NB4 (cell line): Measurements from ENCODE around the gene ATP5F1E.

Source experiments
- DNase-seq: peaks from one replicate; pipeline ENCODE4 v3.0.0; 2010; ENCODE audit warnings: low read depth
- H3K4me3 ChIP-seq: one replicate; pipeline ENCODE4 v1.5.1; 2011; ENCODE audit warnings: mild to moderate bottlenecking, low read depth, low read length, moderate library complexity
- MYC ChIP-seq: IDR thresholded peaks from 2 replicates; pipeline ENCODE4 v1.6.1; 2011; ENCODE audit warnings: low read depth, low read length
- POLR2A ChIP-seq: IDR thresholded peaks from 2 replicates; pipeline ENCODE4 v1.6.1; 2011; ENCODE audit warnings: mild to moderate bottlenecking; ENCODE audit not compliant: insufficient read length; ENCODE audit errors: extremely low read depth
- TF ChIP-seq, protein P1 (sequence below): IDR thresholded peaks from 2 replicates; pipeline ENCODE4 v1.6.1; 2011; ENCODE audit warnings: low read depth, low read length
- TF ChIP-seq, protein P2 (sequence below): IDR thresholded peaks from one replicate; pipeline ENCODE4 v1.5.1; 2012; ENCODE audit warnings: low read depth, low read length

The ATP5F1E gene

DNA sequence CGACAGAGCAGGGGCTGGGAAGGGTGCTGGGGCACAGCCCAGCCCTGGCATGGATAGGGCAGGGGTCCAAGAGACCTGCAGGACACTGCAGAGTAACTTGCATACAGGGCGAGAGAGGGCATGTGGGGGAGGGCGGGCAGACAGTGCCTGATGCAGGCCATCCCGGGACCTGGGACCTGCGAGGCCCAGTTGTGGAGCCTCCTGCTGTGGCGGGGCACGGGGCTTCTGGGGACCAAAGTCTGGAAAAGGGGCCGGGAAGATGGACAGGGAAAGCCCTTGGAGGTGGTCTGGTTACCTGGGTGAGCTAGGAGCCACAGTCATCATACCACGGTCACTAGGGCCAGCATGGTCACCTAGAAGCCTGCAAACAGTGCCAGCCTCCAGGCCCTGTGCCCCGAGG, 13.3 kb downstream of the ATP5F1E start:
- TF ChIP-seq POLR2A: no peak
- no peak overlapping the region for H3K4me3 ChIP-seq
- DNase-seq: no peak

DNA sequence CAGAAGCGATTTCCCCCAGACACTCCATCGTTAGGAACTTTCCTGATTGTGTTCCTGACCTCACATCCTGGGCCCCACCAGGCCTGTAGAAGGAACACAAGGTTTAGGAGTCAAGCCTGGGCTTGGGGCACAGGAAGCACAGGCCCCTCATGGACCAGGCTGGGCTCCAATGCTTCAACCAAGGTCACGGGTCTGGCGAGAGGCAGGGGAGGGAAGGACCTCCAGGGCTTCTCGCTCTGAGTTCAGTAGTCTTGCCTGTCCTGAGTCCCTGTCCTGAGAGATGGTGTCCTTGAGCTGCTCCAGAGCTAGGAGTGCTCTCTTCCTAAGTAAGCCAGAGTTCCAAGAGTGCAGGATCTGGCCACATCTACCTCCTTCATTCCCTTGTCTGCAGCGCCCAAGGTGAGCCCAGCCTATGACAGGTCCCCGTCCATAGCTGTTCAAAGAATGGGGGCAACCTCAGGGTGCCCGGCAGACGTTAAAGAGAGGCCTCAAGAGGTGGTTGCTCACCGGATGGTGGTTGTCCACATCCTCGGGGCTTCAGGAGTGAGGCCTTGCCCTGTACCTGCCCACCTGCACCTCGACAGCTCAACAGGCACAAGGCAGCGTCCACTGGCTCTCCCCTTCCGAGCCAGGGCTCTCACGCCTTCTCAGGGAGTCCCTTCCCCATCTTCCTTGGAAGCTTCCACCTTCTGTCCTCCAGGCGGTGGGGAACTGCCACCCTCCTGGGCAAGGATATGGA, 14.5 kb downstream of the ATP5F1E start:
- TF ChIP-seq, protein P1, sequence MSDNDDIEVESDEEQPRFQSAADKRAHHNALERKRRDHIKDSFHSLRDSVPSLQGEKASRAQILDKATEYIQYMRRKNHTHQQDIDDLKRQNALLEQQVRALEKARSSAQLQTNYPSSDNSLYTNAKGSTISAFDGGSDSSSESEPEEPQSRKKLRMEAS: no peak
- no peak for TF ChIP-seq POLR2A
- TF ChIP-seq, protein P2, sequence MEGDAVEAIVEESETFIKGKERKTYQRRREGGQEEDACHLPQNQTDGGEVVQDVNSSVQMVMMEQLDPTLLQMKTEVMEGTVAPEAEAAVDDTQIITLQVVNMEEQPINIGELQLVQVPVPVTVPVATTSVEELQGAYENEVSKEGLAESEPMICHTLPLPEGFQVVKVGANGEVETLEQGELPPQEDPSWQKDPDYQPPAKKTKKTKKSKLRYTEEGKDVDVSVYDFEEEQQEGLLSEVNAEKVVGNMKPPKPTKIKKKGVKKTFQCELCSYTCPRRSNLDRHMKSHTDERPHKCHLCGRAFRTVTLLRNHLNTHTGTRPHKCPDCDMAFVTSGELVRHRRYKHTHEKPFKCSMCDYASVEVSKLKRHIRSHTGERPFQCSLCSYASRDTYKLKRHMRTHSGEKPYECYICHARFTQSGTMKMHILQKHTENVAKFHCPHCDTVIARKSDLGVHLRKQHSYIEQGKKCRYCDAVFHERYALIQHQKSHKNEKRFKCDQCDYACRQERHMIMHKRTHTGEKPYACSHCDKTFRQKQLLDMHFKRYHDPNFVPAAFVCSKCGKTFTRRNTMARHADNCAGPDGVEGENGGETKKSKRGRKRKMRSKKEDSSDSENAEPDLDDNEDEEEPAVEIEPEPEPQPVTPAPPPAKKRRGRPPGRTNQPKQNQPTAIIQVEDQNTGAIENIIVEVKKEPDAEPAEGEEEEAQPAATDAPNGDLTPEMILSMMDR: no peak
- no peak for TF ChIP-seq MYC
- DNase-seq: no peak
- H3K4me3 ChIP-seq: no peak overlapping the region

DNA sequence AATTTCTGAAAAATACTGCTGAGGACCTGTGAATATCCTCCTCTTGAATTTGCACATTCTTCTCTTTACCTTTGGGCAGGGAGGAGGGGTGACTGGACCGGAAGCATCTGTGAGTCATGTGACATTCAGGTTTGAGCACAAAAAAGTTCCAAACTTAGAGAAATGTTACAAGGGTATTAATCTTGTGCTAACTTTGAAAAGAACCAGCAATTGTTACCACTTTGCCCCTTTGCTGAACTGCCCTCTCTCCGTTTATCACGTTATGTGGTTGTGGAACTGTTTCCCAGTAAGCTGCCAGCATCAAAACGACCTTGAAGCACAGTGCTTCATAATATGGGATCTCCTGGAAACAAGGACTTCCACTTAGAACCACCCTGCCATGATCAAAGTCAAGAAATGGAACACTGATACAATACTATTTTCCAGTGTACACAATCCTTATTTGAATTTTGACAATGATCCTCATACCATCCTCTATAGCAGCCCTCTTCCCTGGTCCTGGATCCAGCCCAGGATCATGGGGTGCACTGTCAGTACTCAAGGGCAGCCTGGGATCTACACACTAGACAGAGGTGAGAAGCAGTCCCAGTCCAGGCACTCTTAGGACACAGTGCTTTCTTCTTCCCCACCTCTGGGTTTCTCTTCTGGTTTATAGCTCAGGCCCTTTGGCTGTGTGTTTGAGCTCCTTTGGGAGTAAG, 15.2 kb downstream of the ATP5F1E start:
- no peak for TF ChIP-seq POLR2A
- TF ChIP-seq MYC: no peak
- TF ChIP-seq, protein P1: no peak
- TF ChIP-seq, protein P2: no peak
- no peak for DNase-seq
- H3K4me3 ChIP-seq: no peak overlapping the region

DNA sequence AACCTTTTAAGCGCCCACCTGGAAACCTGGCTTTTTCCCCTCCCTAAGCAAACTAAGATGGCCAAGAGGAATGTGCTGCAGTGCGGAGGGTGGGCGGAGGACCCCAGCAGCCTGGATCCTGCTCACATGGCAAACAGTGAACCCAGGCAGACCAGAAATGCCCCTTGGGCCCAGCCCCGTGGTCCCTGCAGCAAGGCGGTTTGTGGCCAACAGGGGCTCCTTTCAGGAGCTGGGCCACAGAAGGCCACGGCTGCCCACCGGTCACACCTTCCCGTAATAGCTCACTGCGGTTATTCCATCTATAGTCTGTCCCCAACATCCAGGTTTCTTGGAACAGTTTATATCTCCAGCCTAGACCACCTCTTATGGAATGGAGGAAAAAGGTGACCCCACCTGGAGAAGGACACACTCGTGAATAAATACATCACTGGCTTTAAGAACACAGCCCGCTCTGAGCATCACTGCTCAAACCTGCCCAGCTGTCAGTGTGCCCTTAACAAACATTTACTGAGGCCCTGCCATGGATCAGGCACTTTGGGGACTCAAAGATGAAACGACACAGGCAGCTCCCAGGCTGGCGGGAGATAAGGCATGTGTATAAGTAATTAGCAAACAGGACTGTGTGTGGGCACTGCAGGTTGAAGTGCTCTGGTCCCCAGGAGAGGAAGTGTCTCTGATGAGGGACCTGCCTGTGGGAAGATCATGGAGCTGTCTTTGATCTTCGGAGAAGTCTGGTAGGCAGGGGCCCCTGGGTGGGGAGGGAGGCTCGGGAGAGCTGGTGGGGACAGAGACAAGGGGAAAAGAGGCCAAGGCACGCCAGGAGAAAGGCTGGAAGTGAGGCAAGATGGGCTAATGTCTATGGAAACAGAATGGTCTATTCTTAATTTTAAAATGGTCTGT, 16.1 kb downstream of the ATP5F1E start:
- TF ChIP-seq MYC (no peak), POLR2A (no peak)
- TF ChIP-seq, protein P1: no peak
- no peak for DNase-seq
- H3K4me3 ChIP-seq: no peak overlapping the region

DNA sequence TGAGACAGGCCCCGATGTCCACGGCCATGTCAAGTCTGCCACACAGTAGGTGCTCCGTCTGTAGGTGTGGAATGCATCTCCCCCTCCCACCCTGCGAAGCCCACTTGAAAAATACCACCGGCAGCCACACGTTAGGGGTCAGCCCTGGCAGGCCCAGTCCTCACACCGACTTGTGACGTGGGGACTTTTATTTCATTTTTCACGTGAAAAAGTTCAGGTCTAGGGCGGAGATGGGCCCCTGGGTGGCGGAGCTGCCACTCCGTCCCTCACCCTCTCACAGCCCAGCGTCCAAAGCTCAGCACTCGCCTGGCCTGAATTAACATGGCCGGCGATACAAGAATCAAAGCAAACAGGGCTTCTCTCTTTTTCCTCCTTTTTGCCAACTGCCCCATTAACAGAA, 16.7 kb downstream of the ATP5F1E start:
- no peak for DNase-seq

DNA sequence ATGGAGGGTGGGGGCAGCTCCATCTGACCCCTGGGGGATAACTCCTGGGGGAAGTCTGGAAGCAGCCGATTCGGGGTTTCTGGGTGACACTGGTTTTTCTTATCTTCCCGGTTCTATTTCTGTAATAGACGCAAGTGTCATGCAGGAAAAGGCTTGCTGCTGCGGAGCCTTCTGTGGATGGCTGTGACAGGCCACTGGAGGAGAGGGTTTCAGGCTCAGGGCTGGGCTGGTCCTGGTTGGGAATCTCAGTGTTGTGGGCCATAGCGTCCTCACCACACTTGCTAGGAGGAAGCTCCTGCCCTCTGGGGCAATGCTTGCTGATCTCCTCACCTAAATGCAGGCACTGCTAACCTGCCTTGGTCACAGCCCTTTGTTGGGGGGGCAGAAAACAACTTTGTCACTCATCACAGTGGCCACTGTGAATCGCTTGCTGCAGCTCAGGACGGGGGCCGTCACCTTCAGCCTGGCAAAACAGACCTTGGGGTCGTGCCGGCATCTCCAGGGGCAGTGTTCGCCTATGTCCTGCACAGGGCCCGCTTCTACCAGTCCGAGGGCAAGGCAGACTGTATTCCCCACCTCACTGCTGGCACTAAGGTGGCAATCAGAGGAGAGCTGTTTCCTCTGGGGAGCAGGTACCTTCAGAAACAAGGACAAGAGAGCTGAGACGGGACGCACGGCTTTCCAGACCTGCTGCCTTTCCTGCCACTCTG, 17.3 kb downstream of the ATP5F1E start:
- DNase-seq: no peak
- TF ChIP-seq MYC (no peak), POLR2A (no peak)
- TF ChIP-seq, protein P1: no peak
- TF ChIP-seq, protein P2: no peak
- H3K4me3 ChIP-seq: no peak overlapping the region

More for the DNA sequence above, 16.7 kb downstream of the ATP5F1E start:
- H3K4me3 ChIP-seq: no peak overlapping the region
- TF ChIP-seq, protein P2: no peak
- TF ChIP-seq MYC: no peak
- TF ChIP-seq, protein P1: no peak
- TF ChIP-seq POLR2A: no peak
